ENCODE data around the gene GAL3ST1. TPM values are rescaled to one million over a fixed set of nuclear protein-coding genes. Genes with fewer than 3 reads are reported as not detected.
"Not testable (repeated sequence)": the region's sequence is repeated elsewhere in the genome, so short reads cannot be mapped to it uniquely, and the experiment has no call there.

Gene GAL3ST1
- total RNA-seq, 1 experiment from 2014 or later, result not detected

DNA sequence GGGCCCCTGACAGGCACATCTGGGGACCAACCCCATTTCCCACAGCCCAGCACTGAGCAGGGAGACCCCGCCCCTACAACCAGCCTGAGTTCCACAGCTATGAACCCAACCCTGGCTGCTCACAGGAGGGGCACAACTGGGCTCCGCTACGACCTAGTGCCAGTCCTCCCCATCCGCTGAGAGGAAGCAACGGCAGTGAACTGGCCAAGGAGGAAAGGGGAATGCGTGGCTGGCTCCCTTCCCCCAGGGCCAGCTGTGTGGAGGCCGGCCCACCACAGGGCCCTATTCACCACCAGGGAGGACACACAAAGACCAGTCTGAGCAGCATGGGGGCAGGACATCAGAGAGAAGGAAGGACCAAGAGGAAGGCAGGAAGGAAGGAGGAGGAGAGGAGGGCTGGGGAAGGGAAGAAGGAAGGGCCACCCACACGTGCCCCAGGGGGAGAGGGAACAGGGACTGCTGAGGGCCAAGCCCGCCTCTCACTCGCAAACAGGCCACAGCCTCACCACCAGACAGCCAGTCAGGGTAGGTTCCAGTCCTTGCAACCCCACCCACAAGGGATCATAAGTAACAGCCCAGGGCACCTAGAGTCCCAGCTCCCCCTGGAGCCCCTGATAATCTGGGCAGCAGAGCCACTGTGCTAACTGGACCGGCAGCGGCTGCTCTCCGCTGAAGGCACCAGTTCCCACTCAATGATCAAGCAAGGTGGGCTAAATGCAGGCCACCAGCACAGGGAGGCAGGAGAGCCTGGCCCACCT, 8.5 kb upstream of the GAL3ST1 start:
- peaks cover 28% of the 10 kb centered on the region for H3K36me3 ChIP-seq
- DNase-seq, result no peak
- no peak overlapping the region for H3K27ac ChIP-seq
- H3K9me3 ChIP-seq (replicated peaks), result no peaks in the 10 kb centered on the region
- H3K4me3 ChIP-seq, result no peak overlapping the region
- no peaks in the 10 kb centered on the region for H3K4me1 ChIP-seq
- no peaks in the 10 kb centered on the region for H3K27me3 ChIP-seq

- no peak for DNase-seq
- no peaks in the 10 kb centered on the region for H3K9me3 ChIP-seq (replicated peaks)
- no peak overlapping the region for H3K4me3 ChIP-seq
- H3K27me3 ChIP-seq, result no peaks in the 10 kb centered on the region
- peaks cover 27% of the 10 kb centered on the region; the same call in 1 of the 2 replicates for H3K36me3 ChIP-seq
- H3K4me1 ChIP-seq, result no peaks in the 10 kb centered on the region
- H3K27ac ChIP-seq, result no peak overlapping the region
Observed at GRCh38 chr22:30582051-30582450, 7.6 kb upstream of the GAL3ST1 start.

DNA sequence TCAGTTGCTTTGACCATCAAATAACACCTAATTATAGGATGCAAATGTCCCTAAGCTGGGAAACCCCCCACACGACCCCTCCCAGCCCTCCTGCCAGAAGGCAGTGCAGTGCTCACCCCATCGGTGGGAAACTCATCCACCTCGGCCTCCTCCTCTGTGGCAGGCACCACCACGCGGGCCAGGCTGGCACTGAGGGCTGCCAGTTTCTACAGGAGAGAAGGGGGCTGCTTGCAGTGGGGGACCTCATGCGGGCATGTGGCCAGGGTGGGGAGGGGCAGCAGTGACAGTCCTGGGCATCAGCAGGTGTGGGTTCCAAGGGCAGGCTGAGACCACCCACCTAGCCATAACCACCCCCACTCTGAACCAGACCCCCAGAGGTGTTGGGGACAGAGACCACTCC, 6.4 kb upstream of the GAL3ST1 start:
- H3K36me3 ChIP-seq, result peaks cover 20% of the 10 kb centered on the region; the same call in 1 of the 2 replicates
- H3K4me1 ChIP-seq, result no peaks in the 10 kb centered on the region
- H3K27me3 ChIP-seq, result no peaks in the 10 kb centered on the region
- H3K27ac ChIP-seq, result no peak overlapping the region
- DNase-seq, result no peak
- H3K9me3 ChIP-seq (replicated peaks), result no peaks in the 10 kb centered on the region
- H3K4me3 ChIP-seq, result no peak overlapping the region

- no peaks in the 10 kb centered on the region for H3K4me1 ChIP-seq
- no peak overlapping the region for H3K4me3 ChIP-seq
- H3K36me3 ChIP-seq, result peaks cover 19% of the 10 kb centered on the region; the same call in 1 of the 2 replicates
- no peak overlapping the region for H3K27ac ChIP-seq
- H3K9me3 ChIP-seq (replicated peaks), result no peaks in the 10 kb centered on the region
- no peaks in the 10 kb centered on the region for H3K27me3 ChIP-seq
- no peak for DNase-seq
Observed at GRCh38 chr22:30578481-30578880, 4.0 kb upstream of the GAL3ST1 start.

GRCh38 chr22:30575859-30576258, 1.4 kb upstream of the GAL3ST1 start:
- Histone ChIP-seq H3K36me3 (peaks cover 18% of the 10 kb centered on the region; the same call in 1 of the 2 replicates), H3K9me3 (replicated peaks) (no peaks in the 10 kb centered on the region), H3K27ac (no peak overlapping the region), H3K4me3 (no peak overlapping the region), H3K27me3 (no peaks in the 10 kb centered on the region), H3K4me1 (no peaks in the 10 kb centered on the region)
- no peak for DNase-seq

- DNase-seq, result no peak
- no peak overlapping the region for H3K4me3 ChIP-seq
- no peak overlapping the region for H3K27ac ChIP-seq
- H3K9me3 ChIP-seq (replicated peaks), result no peaks in the 10 kb centered on the region
- no peaks in the 10 kb centered on the region for H3K27me3 ChIP-seq
- no peaks in the 10 kb centered on the region for H3K4me1 ChIP-seq
- peaks cover 15% of the 10 kb centered on the region; the same call in 1 of the 2 replicates for H3K36me3 ChIP-seq
Observed at GRCh38 chr22:30574997-30575671, 669 bp upstream of the GAL3ST1 start.

DNA sequence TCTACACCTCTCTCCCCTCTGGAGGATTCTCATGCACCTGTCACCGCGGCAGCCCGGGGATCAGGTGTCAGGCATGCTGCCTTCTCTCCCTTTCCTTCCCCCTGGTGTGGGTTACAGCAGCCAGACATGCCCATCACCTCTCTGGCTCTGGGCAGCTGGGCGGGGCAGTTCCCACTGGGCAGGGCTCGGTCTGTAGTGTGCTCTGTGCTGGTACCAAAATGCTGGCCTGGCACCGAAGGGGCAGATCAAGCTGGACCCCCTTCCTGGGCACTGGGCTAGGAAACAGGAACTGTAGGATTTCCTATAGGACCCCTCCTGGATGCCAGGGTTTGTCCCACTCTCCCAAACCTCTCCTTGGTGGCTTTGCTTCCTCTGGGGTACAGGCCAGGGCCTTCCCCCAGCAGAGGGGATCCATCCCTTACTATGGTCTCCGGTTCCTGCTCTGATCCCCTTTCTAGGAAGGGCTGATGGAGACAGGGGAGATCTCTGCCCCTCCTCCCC, 821 bp downstream of the GAL3ST1 start:
- Histone ChIP-seq H3K27me3 (no peaks in the 10 kb centered on the region), H3K36me3 (peaks cover 7% of the 10 kb centered on the region; the same call in 1 of the 2 replicates), H3K4me3 (no peak overlapping the region), H3K4me1 (no peaks in the 10 kb centered on the region), H3K9me3 (replicated peaks) (no peaks in the 10 kb centered on the region), H3K27ac (no peak overlapping the region)
- peak in 1 of 2 experiments; percentile 32 for DNase-seq

DNA sequence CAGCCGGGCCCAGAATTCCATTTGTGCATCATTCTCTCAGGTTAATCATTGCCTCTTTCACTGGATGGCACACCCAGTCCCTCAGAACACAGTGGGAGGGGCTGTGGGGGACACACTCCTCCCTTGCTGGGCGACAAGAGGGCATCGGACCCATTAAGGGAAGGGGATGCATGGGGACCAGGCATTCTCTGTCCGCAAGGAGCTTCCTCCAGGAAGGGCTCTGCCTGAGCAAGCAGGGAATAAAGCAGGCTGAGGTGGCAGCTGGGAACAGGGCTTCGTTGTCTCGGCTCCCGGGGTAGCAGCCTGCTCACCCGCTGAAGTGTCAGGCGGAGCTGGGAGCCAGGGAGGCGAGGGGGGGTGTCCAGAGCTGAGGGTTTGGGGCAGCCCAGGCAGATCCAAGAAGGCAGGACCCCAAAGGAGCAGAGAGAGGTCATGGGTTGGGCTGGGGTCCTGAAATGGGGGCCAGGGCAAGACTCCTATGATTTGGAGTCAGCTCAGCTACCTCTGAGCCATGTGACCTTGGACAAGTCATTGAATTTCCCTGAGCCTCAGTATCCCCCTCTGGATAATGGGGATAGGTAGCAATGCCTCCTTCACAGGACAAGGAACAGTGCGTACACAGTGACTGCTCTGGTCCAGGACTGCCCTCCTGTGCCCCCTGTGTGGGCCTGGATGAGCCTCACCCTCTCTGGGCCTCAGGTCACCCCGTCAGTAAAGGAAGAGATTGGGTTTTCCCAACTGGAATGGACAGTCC, 1.4 kb downstream of the GAL3ST1 start:
- Histone ChIP-seq H3K27ac (no peak overlapping the region), H3K36me3 (peaks cover 7% of the 10 kb centered on the region; the same call in 1 of the 2 replicates), H3K27me3 (no peaks in the 10 kb centered on the region), H3K4me1 (no peaks in the 10 kb centered on the region), H3K9me3 (replicated peaks) (no peaks in the 10 kb centered on the region), H3K4me3 (no peak overlapping the region)
- DNase-seq, result no peak

DNA sequence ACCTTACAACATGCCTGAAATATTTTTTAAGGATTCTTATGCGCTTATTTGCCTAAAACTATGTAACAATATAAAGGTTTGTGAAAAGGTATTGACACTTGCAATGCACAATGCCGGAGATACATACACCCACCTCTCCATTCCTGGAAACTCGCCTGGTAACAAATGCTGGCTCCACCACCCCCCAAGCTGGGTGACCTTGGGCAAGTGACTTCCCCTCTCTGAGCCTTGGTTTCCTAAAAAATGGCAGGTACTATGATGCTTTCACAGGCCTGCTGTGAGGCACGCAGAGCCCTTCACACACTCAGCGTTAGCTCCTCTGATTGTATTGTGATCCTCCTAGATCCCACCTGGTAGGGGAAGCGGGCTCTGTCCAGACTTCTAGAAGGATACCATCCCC, 2.3 kb downstream of the GAL3ST1 start:
- peaks cover 6% of the 10 kb centered on the region; the same call in 1 of the 2 replicates for H3K36me3 ChIP-seq
- no peaks in the 10 kb centered on the region for H3K27me3 ChIP-seq
- no peak overlapping the region for H3K27ac ChIP-seq
- DNase-seq, result no peak
- H3K4me3 ChIP-seq, result no peak overlapping the region
- H3K9me3 ChIP-seq (replicated peaks), result no peaks in the 10 kb centered on the region
- no peaks in the 10 kb centered on the region for H3K4me1 ChIP-seq

DNA sequence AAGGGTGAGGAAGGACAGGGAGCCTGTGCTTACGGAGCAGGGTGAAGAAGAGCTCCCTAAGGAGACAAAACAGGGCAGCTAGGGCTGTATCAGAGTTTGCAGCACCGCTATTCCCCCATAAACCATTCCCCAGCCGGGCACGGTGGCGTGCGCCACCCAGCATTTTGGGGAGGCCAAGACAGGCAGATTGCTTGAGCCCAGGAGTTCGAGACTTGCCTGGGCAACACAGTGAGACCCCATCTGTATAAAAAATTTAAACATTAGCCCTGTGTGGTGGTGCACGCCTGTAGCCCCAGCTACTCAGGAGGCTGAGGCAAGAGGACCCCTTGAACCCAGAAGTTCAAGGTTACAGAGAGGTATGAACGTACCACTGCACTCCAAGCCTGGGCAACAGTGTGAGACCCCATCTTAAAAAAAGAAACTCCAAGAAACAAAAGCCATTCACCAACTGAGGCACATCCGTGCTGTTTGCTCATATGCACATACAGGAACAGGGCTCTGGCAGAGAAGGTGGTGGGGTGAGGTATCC, 4.7 kb downstream of the GAL3ST1 start:
- Histone ChIP-seq H3K9me3 (replicated peaks) (no peaks in the 10 kb centered on the region), H3K4me1 (no peaks in the 10 kb centered on the region), H3K27me3 (no peaks in the 10 kb centered on the region), H3K36me3 (no peaks in the 10 kb centered on the region), H3K27ac (no peak overlapping the region), H3K4me3 (no peak overlapping the region)
- no peak for DNase-seq

- H3K4me3 ChIP-seq, result no peak overlapping the region
- DNase-seq, result no peak
- H3K36me3 ChIP-seq, result no peaks in the 10 kb centered on the region
- no peaks in the 10 kb centered on the region for H3K4me1 ChIP-seq
- no peak overlapping the region for H3K27ac ChIP-seq
- no peaks in the 10 kb centered on the region for H3K9me3 ChIP-seq (replicated peaks)
- no peaks in the 10 kb centered on the region for H3K27me3 ChIP-seq
Observed at GRCh38 chr22:30568137-30568805, 6.2 kb downstream of the GAL3ST1 start.

- not testable (repeated sequence) for H3K4me3 ChIP-seq; H3K9me3 ChIP-seq (replicated peaks); H3K4me1 ChIP-seq; H3K27me3 ChIP-seq; H3K27ac ChIP-seq; DNase-seq; H3K36me3 ChIP-seq
Observed at GRCh38 chr22:30567277-30567676, 7.2 kb downstream of the GAL3ST1 start.

DNA sequence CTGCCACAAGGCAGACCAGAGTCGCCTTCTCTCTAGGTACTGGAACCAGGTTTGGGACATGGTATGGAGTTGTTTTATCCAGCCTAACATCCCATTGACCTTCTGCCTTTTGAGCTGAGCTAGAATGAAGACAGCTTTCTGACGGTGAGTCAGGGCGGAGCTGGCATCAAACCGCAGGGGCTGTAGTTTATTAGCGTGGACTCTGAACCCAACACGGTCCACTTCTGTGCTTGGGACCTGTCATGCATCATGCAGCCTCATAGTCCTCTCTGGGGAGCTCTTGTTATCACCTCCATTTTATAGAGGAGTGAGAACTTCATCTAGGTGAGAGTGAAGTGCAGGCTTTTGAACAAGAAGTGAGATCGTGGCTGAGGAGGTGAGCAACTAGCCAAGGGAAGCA, 8.3 kb downstream of the GAL3ST1 start:
- no peak overlapping the region for H3K4me3 ChIP-seq
- no peak overlapping the region for H3K27ac ChIP-seq
- no peak for DNase-seq
- no peaks in the 10 kb centered on the region for H3K36me3 ChIP-seq
- no peaks in the 10 kb centered on the region for H3K9me3 ChIP-seq (replicated peaks)
- H3K27me3 ChIP-seq, result no peaks in the 10 kb centered on the region
- H3K4me1 ChIP-seq, result no peaks in the 10 kb centered on the region

DNA sequence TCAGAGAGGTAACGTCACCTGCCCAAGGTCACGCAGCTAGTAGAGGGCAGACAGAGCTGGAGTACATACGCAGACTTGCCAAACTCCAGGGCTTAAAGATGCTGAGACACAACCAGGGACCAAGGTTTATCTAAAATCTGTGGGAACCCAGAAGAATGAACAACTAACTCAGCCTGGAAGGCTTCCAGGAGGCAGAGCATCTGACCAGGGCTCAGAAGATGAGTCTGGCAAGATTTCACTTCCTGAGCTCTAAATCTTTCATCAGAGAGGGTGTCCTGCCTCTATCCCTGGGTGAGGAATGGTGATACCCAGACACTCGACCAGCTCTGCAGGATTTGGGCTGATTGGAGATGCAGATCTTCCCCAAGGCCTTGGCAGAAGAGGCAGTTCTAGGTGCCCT, 9.1 kb downstream of the GAL3ST1 start:
- Histone ChIP-seq H3K4me1 (no peaks in the 10 kb centered on the region), H3K36me3 (no peaks in the 10 kb centered on the region), H3K27ac (no peak overlapping the region), H3K27me3 (no peaks in the 10 kb centered on the region), H3K9me3 (replicated peaks) (no peaks in the 10 kb centered on the region), H3K4me3 (no peak overlapping the region)
- DNase-seq, result no peak

All from SJCRH30 (cell line).